HCT116 (cell line): ENCODE results near the gene CLN3. TPM values are rescaled to one million over a fixed set of nuclear protein-coding genes. Genes with fewer than 3 reads are reported as not detected.

Source experiments
- ATAC-seq: fragments of 200-7000 bp; cut with Tn5 transposase; 2 replicates; pipeline ENCODE4 v1.9.1; 2020; ENCODE audit warnings: mild to moderate bottlenecking, moderate library complexity
- BruUV-seq: library from RNA; stranded (reverse); fragments of 400-500 nt; replicated peaks from 2 replicates; lab custom pipeline; 2021; lab: Mats Ljungman, UMichigan
- CTCF ChIA-PET: fragments of 300-600 bp; sonication (Branson Sonifier 250); formaldehyde crosslinking; loops from one replicate; lab custom pipeline; 2021; ENCODE audit warnings: antibody characterized with exemption; lab: Charles Lee
- POLR2A ChIA-PET: fragments of 300-600, 350-600 bp; sonication (Branson Sonifier 250); formaldehyde crosslinking; loops from one replicate; lab custom pipeline; 2021; ENCODE audit warnings: antibody characterized with exemption; lab: Charles Lee
- RAD21 ChIA-PET, 2 experiments: fragments of 300-600 bp; sonication (Branson Sonifier 250); formaldehyde crosslinking; loops; one replicate each; lab custom pipeline; 2023; ENCODE audit warnings: low total read pairs in 2 of 2; ENCODE audit not compliant: uncharacterized antibody in 2 of 2, unreplicated experiment in 2 of 2, low non-redundant PET in 1 of 2; lab: Charles Lee
- DNase-seq: peaks from one replicate; pipeline ENCODE4 v3.0.0-alpha.2; 2010; ENCODE audit warnings: low read depth, low spot score
- H2AFZ ChIP-seq: fragments of 200-600 bp; shearing (Covaris generic), sonication (generic); 2 replicates; pipeline ENCODE4 v1.6.1; 2017; ENCODE audit warnings: low read depth, mixed run types, mixed read lengths, antibody characterized with exemption, low read length; ENCODE audit not compliant: poor library complexity, severe bottlenecking
- H3K27ac ChIP-seq: 2 replicates; pipeline ENCODE4 v1.5.1; 2012; ENCODE audit warnings: low read depth, low read length
- H3K27me3 ChIP-seq: fragments of 200-600 bp; sonication (generic); 2 replicates; pipeline ENCODE4 v1.6.1; 2016; ENCODE audit warnings: mixed run types, low read length, mixed read lengths; ENCODE audit not compliant: insufficient read depth
- H3K36me3 ChIP-seq, 2 experiments: fragments of 200-500 bp in 1 of 2; fragments of 200-600 bp in 1 of 2; sonication (Bioruptor generic) in 1 of 2; sonication (generic) in 1 of 2; 2 replicates each; pipeline versions ENCODE4 v1.5.1 to v1.6.1; 2014 to 2016; ENCODE audit warnings: low read length in 2 of 2, inconsistent platforms in 1 of 2, mixed read lengths in 1 of 2, mixed run types in 1 of 2; ENCODE audit not compliant: insufficient read depth in 2 of 2, control insufficient read depth in 1 of 2
- H3K4me1 ChIP-seq, 2 experiments: fragments of 200-600 bp in 1 of 2; sonication (generic) in 1 of 2; 2 replicates each; pipeline versions ENCODE4 v1.5.1 to v1.6.1; 2012 to 2017; ENCODE audit warnings: low read length in 2 of 2, inconsistent platforms in 1 of 2, mild to moderate bottlenecking in 1 of 2, mixed read lengths in 1 of 2, mixed run types in 1 of 2, moderate library complexity in 1 of 2; ENCODE audit not compliant: insufficient read depth in 2 of 2, control insufficient read depth in 1 of 2
- H3K4me2 ChIP-seq: fragments of 200-600 bp; sonication (generic); 2 replicates; pipeline ENCODE4 v1.6.1; 2017; ENCODE audit warnings: mixed run types, low read length, mixed read lengths
- H3K4me3 ChIP-seq, 2 experiments: fragments of 200-600 bp in 1 of 2; sonication (generic) in 1 of 2; replicated peaks in 1 of 2; 2 replicates each; pipeline ENCODE4 v1.5.1; 2011 to 2016; ENCODE audit warnings: low read length in 2 of 2, control low read depth in 1 of 2, low read depth in 1 of 2, mild to moderate bottlenecking in 1 of 2, mixed read lengths in 1 of 2, mixed run types in 1 of 2
- H3K79me2 ChIP-seq: fragments of 200-600 bp; sonication (generic); 2 replicates; pipeline ENCODE4 v1.6.1; 2017; ENCODE audit warnings: mild to moderate bottlenecking, mixed run types, low read length, moderate library complexity, mixed read lengths; ENCODE audit not compliant: insufficient read depth
- H3K9ac ChIP-seq: fragments of 200-600 bp; sonication (generic); 2 replicates; pipeline ENCODE4 v1.6.1; 2016; ENCODE audit warnings: low read length, mixed read lengths
- H3K9me2 ChIP-seq: fragments of 200-600 bp; sonication (generic), shearing (Covaris generic); 2 replicates; pipeline ENCODE4 v1.6.1; 2017; ENCODE audit warnings: mixed run types, mild to moderate bottlenecking, moderate library complexity; ENCODE audit not compliant: insufficient read depth
- H3K9me3 ChIP-seq, 2 experiments: fragments of 200-500 bp in 1 of 2; fragments of 200-600 bp in 1 of 2; sonication (Bioruptor generic) in 1 of 2; sonication (generic) in 1 of 2; 2 replicates each; pipeline ENCODE4 v1.6.1; 2014 to 2017; ENCODE audit warnings: low read length in 2 of 2, mixed read lengths in 2 of 2, inconsistent platforms in 1 of 2, low read depth in 1 of 2, mild to moderate bottlenecking in 1 of 2, mixed run types in 1 of 2, moderate library complexity in 1 of 2; ENCODE audit not compliant: control insufficient read depth in 1 of 2, insufficient read depth in 1 of 2
- H4K20me1 ChIP-seq: fragments of 200-600 bp; sonication (generic), shearing (Covaris generic); 2 replicates; pipeline ENCODE4 v1.6.1; 2017; ENCODE audit warnings: mixed run types, mild to moderate bottlenecking, moderate library complexity; ENCODE audit not compliant: insufficient read depth
- ATF3 ChIP-seq: IDR thresholded peaks from 2 replicates; pipeline ENCODE4 v1.6.1; 2012
- CBX3 ChIP-seq: IDR thresholded peaks from 2 replicates; pipeline ENCODE4 v1.6.1; 2012; ENCODE audit warnings: low read depth
- CEBPB ChIP-seq: IDR thresholded peaks from 2 replicates; pipeline ENCODE4 v1.6.1; 2012; ENCODE audit warnings: low read depth
- CTCF ChIP-seq, 3 experiments: fragments of 200-600 bp in 1 of 3; sonication (generic) in 1 of 3; IDR thresholded peaks in 2 of 3; conservative IDR thresholded peaks in 1 of 3; 2 replicates each; pipeline ENCODE4 v1.5.1; 2012 to 2017; ENCODE audit warnings: low read depth in 2 of 3, low read length in 2 of 3, antibody characterized with exemption in 1 of 3, borderline replicate concordance in 1 of 3, control low read depth in 1 of 3, mild to moderate bottlenecking in 1 of 3, mixed read lengths in 1 of 3, mixed run types in 1 of 3, moderate library complexity in 1 of 3; ENCODE audit not compliant: insufficient read depth in 1 of 3
- EGR1 ChIP-seq: IDR thresholded peaks from 2 replicates; pipeline ENCODE4 v1.6.1; 2012; ENCODE audit warnings: low read depth
- ELF1 ChIP-seq: IDR thresholded peaks from 2 replicates; pipeline ENCODE4 v1.6.1; 2012; ENCODE audit warnings: low read depth, borderline replicate concordance
- EZH2 ChIP-seq: fragments of 200-600 bp; sonication (generic); IDR thresholded peaks from 2 replicates; pipeline ENCODE4 v1.6.1; 2017; ENCODE audit warnings: antibody characterized with exemption, mixed run types
- EZH2phosphoT487 ChIP-seq: fragments of 200-600 bp; IDR thresholded peaks from 2 replicates; pipeline ENCODE4 v1.6.1; 2018; ENCODE audit warnings: antibody characterized with exemption, borderline replicate concordance
- FOSL1 ChIP-seq: IDR thresholded peaks from 2 replicates; pipeline ENCODE4 v1.6.1; 2012; ENCODE audit warnings: low read depth
- JUND ChIP-seq: IDR thresholded peaks from 2 replicates; pipeline ENCODE4 v1.6.1; 2012
- MAX ChIP-seq: IDR thresholded peaks from 2 replicates; pipeline ENCODE4 v1.6.1; 2012
- POLR2A ChIP-seq: IDR thresholded peaks from 2 replicates; pipeline ENCODE4 v1.7.0; 2011; ENCODE audit warnings: borderline replicate concordance; ENCODE audit not compliant: insufficient read depth, insufficient read length; ENCODE audit errors: extremely low read depth
- POLR2AphosphoS5 ChIP-seq: IDR thresholded peaks from 2 replicates; pipeline ENCODE4 v1.6.1; 2011; ENCODE audit warnings: mild to moderate bottlenecking, low read depth, low read length, moderate library complexity
- SIN3A ChIP-seq: IDR thresholded peaks from 2 replicates; pipeline ENCODE4 v1.6.1; 2012; ENCODE audit warnings: low read depth
- SP1 ChIP-seq: IDR thresholded peaks from 2 replicates; pipeline ENCODE4 v1.6.1; 2012; ENCODE audit warnings: low read depth
- SRF ChIP-seq: IDR thresholded peaks from 2 replicates; pipeline ENCODE4 v1.6.1; 2012; ENCODE audit warnings: low read depth
- YY1 ChIP-seq: IDR thresholded peaks from 2 replicates; pipeline ENCODE4 v1.6.1; 2011; ENCODE audit warnings: low read length, low read depth, moderate library complexity, mild to moderate bottlenecking; ENCODE audit not compliant: insufficient replicate concordance; ENCODE audit errors: extremely low read depth
- ZBTB33 ChIP-seq: IDR thresholded peaks from 2 replicates; pipeline ENCODE4 v1.6.1; 2011; ENCODE audit warnings: mild to moderate bottlenecking, low read length, moderate library complexity; ENCODE audit not compliant: insufficient replicate concordance; ENCODE audit errors: extremely low read depth
- intact Hi-C: fragments of 100-400 bp; cut with micrococcal nuclease; formaldehyde crosslinking; loops from 2 replicates; pipeline ENCODE4 v1.10.0; 2022
- total RNA-seq: library from RNA; stranded (reverse); gene quantifications from one replicate; pipeline ENCODE4 v1.2.1, GENCODE V29; 2021; ENCODE audit not compliant: unreplicated experiment

The CLN3 gene
- total RNA-seq, 1 experiment from 2014 or later, result 19.9 TPM

GRCh38 chr16:28477311-28477920, 14.5 kb downstream of the CLN3 start:
- Histone ChIP-seq H3K36me3 (peaks cover 0 to 2% of the 10 kb centered on the region in 2 experiments; a peak in 1 of 4 replicates), H4K20me1 (no peaks in the 10 kb centered on the region), H2AFZ (no peak overlapping the region), H3K9ac (no peak overlapping the region), H3K4me2 (no peak overlapping the region), H3K4me1 (no peaks in the 10 kb centered on the region)
- no peak for ATAC-seq
- POLR2A ChIA-PET, result no interaction called here
- DNase-seq, result no peak
- BruUV-seq, result no TSS peak
- intact Hi-C loops, result no loop called here
- TF ChIP-seq JUND (no peak), MAX (no peak), CEBPB (no peak), EZH2 (no peak), CBX3 (no peak), EZH2phosphoT487 (no peak), ZBTB33 (no peak), SP1 (no peak), POLR2AphosphoS5 (no peak), EGR1 (no peak), POLR2A (no peak), ATF3 (no peak), SIN3A (no peak), ELF1 (no peak), SRF (no peak), YY1 (no peak), CTCF (IDR thresholded peaks at IDR 0.05 in 2 of 3, conservative IDR thresholded peaks at IDR 0.05 in 1 of 3; ENCODE audit: borderline replicate concordance in 1 of 3, insufficient read depth in 1 of 3, low read depth in 2 of 3, low read length in 2 of 3) (no peak), FOSL1 (no peak)
- TF ChIP-seq, all 23 proteins: peak for 0
- Histone ChIP-seq H3K27ac (no peak overlapping the region), H3K9me2 (no peaks in the 10 kb centered on the region), H3K27me3 (no peaks in the 10 kb centered on the region), H3K79me2 (no peaks in the 10 kb centered on the region), H3K9me3 (no peaks in the 10 kb centered on the region), H3K4me3 (no peak overlapping the region)
- ChIA-PET CTCF (no interaction called here), RAD21 (no interaction called here)
